Right forelimb (tissue), 1 donor: ENCODE data around the gene SEZ6.

Experiments
- DNase-seq: peaks from one replicate; pipeline ENCODE4 v3.0.0-alpha.2; 2018

The SEZ6 gene

DNA sequence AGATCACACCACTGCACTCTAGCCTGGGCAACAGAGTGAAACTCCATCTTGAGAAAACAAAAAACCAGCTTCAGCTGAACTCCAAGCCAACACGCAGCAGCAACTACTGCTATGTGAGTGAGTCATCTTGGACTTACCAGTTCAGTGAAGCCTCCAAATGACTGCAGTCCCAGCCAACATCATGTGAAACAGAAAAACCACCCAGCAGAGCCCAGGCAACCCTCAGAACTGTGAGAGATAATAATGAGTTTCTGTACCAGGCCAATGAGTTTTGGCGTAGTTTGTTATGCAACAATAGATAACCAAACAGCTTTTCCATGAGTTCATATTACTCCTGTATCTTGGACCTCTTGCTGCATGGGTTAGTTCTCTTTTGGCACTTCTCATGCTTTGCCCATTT is 77.8 kb downstream of the SEZ6 start:
- no peak for DNase-seq

DNA sequence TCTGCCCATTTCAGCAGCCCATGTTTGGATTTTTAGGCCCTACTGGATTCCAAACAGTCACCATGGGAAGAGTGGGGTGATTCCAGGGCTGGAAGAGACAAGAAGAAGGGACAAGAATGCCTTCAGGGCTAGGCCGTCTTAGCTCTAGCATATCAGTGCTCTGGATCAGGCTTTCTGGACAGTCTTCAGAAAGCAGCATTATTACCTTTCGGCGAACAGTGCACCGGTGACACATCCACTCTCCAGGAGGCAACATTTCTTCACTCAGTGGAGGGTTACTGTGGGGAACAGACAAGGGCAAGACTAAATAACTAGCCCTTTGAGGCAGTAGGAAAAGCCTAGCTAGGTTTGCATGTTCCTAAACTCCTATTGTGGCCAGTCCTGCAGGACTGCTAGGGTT is 79.0 kb downstream of the SEZ6 start:
- DNase-seq: no peak

DNA sequence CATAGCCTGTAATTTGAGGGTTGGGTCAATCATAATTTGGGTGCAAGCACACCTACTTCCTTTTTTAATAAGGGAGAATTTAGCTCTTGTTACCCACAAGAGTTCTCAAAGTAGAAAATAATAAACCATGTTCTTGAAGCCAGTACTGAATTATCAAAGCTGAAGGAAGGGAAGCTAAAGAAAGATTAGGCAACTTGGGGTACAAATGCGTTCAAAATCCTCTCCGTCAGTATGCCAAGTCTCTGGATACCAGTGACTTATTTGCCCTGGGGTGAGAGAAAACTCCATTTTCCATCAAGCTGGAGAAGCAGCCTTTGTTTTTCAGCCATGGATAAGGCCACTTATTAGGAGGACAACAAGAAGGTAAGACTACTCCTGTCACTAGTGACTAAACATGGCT is 79.5 kb downstream of the SEZ6 start:
- no peak for DNase-seq

DNA sequence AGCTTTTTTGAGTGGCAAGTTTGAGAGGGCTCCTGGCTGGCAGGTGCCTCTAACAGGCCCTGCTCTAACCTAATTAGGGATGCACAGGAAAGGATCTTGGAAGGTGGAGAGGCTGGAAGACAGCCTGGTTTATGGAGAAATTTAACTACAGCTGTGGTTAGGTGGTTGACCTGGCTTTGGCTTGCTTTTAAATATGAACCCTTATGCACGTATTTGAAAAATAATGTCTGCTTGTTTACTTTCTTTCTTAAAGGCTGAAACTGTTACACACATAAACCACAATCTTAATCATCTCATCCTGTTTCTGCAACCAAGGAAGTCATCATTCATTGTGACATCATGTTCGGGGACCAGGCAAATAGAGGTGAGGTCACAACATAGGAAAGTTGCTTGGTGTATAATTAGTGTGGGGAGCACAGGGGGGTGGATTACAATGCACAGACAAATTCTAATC is 79.9 kb downstream of the SEZ6 start:
- no peak for DNase-seq

DNA sequence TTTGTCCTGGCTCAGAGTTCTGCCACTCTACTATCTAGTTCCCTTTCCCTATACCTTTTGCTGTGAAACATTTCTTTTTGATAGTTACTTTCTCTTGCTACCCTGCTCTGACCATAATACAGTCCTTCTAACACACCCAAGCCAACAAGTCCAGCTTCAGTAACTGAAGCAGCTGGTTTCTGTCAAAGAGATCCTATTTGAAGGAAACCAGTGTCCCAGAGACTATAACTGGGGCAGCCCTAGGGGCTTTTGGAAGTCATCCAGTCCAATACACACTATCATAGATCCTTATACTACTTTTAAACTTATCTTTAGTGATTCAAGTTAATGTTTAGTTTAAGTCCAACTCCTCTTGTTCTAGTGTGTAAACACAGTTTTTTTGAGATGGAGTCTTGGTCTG is 85.6 kb downstream of the SEZ6 start:
- DNase-seq: no peak

DNA sequence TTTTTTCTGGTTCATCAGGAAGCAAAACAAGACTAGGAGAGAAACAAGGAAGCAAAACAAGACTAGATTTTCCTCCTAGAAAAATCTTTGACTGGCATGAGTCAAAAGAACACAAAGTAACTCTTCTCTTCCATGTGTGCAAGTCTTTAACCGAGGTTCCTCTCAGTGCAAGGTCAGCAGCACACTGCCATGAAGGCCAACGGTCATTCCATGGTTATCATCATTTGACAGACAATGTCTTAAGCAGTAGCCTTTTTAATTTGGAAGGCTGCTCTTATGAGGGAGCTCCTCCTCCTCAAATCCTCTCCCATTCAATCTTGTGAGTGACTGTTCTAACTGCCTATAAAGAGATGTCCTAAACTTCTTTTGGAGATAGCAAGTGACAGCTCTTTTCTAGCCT is 87.5 kb downstream of the SEZ6 start:
- no peak for DNase-seq

DNA sequence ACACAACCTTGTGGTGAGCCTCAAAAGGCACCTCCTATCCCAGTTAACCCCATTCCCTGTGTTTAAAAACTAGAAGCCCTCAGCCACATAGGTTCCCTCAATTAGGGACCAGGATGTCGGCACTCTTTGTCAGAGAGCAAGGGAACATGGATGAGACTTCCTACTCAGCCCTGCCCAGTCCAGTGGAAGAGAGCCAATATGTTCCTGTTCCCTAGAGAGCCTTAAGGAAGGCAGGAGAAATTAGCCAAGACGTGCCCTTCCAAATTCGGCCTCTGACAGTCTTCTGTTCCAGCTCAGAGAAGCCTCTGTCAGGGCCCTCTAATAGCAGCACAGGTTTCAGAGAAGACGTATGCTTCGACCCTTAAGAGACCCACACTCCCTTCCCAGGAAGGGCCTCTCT is 88.4 kb downstream of the SEZ6 start:
- no peak for DNase-seq

DNA sequence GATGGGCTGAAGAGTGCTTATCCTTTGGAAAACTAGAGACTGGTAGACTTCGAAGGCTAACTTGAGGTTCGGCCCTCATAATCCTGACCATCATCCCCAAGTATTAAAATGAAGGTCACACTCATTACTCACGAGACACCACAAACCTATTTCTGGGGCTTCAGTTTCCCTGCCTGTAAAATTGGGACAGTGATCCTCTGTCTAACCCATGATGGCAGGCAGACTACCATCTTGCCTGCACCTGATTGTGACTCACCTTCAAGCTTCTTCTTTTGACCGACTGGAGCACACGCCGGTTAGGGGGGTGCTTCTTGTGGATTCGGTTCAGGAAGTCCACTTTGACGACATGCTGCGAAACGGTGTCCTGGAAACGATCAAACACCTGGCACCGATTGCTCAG is 88.8 kb downstream of the SEZ6 start:
- no peak for DNase-seq

DNA sequence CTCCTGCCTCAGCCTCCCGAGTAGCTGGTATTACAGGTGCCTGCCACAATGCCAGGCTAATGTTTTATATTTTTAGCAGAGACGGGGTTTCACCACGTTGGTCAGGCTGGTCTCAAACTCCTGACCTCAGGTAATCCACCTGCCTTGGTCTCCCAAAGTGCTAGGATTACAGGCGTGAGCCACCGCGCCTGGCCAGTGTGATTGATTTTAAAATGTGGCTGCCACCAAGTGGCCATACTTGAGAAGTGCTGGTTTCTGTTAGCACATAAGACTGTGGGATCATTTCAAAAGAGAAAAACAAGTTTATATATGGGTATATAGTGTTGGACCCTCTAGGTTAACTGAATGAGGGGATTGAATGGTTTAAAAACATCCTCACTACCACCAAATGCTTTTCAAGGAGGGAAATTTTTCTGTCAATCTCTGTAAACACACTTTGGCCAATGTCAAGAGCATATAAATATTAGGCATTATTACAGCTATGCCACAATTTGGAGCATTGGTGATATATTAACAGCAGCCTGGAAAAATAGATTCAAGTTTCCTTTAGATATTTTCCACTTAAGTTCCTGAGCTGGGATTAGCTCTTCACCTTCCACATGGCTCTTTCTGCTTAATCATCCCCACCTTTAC is 89.4 kb downstream of the SEZ6 start:
- no peak for DNase-seq

DNA sequence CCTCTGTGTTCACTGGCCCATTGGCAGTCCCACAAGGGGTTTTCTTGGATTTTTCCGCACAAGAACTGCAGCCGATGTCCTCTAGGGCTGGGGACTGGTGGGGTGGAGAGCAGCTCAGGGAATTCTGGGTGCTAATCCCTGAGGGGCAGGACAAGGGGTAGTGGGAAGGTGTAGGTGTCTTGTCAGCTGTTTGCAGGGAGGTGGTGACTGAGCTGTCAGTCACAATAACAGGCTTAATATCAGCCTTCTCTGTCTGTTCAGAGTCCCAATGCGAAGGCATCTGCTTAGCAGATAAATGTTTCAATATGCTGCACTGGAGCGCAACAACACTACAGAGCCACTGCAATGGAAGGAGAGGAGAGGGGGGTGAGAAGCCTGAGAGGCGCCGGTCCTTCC is 92.9 kb downstream of the SEZ6 start:
- no peak for DNase-seq

DNA sequence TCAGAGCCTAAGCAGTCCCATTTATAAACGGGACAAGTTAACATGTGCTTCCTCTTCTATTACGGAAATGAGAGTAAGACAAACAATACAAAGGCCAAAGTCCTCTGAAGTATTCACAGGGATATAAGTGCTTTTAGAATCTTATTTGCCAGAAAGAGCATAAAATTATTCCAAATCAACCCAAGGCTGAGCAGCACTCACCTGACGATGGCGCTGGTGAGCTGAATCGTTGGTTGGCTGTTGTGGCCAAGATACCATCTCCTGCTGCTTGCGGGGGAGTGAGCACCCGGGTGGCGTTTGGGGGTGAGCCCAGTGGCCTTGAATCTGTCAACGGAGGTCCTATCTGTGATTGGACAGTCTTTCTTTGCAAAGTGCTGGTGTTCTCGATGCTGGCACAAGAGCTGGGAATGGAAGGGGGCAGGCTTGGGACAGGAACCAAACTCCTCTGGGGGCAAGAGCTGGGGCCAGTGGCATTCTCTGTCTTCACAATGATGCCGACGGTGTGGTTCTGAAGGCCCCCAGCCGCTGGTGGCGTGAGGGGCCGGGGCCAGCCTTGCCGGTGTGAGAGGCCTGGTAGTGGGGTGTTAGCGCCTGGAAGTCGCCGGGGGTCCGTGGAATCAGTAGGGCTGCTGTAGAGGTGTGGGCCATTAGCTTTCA is 93.4 kb downstream of the SEZ6 start:
- no peak for DNase-seq

DNA sequence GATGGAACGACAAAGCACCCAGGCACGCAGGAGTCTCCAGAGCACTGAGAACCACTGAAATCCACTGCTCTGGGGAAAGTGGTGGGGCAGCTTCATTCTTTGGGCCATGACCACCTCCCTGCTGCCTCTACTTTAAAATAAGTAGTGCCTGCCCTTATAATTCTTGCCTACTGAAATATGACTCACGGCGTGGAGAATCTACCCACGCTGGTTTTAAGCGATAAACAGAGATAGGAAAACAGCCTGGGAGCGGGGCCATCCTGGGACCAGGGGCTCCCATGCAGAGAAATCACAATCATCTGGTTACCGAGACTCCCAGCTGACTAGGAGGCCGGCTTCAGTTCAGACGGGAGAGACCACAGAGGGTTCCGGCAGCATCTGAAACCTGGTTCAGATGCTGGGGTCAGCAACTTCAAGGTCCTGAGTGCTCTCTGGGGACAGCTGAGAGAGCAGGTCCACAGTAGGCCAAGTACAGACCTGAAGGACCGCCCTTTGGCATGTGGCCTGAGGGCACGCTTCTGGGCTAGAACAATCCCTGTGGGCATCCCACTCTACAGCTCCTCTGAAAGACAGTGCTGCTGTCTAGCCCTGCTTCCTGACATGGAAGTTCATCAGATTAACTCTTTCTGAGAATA is 94.3 kb downstream of the SEZ6 start:
- DNase-seq: no peak

DNA sequence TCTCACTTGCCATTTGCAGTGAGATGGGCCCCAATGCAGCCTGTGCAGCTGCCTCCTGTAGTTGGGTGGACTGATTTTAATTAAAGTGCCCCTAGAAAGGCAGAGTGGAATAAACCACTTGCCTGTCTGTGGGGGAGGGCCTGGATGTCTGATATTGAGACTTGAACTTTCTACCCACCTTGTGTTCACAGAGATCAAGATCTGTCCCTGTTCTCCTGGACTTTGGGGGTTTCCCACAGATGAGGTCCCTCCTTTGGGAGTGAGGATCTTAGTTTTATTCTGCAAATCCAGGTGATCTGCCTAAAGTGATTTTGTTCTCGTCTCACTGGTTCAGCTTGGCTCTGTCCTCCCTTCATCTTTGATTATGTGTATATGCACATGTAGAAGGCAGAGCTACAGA is 95.3 kb downstream of the SEZ6 start:
- DNase-seq: no peak

DNA sequence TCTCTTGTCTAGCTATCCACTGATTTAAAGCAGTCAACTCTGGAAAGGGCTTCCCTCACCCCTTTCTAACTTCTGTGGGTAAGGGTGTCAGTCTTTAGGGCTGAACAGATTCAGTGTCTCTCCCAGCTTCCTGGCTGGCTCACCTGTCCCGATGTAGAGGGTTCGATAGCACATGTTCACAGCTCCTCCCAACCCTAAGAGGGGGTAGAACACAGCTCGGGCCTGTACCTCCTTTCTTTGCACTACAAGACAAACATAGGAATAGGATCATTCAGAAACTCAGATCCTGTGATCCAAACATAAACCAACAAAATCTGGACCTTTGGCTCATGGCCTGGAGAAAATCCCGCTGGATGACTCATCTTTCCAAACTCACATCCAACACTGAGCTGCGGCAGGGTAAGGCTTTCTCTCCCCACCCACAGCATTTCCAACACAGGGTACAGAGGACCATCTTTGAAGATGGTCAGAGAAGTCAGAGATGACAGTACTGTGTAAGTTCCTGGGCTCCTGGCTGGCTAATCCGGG is 97.1 kb downstream of the SEZ6 start:
- DNase-seq: no peak

DNA sequence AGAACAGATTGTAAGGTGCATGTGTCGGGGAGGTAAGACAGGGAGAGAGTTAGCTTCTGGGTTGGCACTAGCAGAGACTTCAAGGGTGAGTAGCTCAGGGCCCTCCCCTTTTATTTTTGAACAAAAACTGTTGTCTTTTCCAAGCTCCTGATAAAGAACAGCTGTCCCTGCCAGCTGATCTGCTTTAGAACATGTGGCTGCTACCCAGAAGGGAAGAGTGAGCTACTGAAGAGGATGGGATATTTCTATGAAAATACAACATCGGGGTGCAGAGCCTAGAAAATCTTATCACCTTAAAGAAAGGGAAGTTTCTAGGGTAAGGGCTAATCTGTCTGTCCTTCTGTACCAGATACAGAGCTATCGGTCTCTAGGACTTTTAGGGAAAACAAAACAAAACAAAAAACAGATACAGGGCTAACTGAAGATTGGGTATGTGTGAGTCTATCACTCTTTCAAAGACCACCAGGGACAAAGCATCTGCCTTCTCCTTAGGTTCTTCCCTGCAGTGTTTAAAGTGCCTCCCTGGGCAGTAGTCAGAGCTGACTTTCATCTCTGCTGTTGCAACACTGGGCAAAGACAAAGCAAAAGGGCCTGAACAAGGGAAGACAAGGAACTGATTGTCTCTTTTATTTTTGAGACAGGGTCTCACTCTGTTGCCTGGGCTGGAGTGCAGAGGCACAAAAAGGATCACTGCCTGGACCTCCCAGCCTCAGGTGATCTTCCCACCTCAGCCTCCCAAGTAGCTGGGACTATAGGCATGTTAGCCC is 97.9 kb downstream of the SEZ6 start:
- no peak for DNase-seq

DNA sequence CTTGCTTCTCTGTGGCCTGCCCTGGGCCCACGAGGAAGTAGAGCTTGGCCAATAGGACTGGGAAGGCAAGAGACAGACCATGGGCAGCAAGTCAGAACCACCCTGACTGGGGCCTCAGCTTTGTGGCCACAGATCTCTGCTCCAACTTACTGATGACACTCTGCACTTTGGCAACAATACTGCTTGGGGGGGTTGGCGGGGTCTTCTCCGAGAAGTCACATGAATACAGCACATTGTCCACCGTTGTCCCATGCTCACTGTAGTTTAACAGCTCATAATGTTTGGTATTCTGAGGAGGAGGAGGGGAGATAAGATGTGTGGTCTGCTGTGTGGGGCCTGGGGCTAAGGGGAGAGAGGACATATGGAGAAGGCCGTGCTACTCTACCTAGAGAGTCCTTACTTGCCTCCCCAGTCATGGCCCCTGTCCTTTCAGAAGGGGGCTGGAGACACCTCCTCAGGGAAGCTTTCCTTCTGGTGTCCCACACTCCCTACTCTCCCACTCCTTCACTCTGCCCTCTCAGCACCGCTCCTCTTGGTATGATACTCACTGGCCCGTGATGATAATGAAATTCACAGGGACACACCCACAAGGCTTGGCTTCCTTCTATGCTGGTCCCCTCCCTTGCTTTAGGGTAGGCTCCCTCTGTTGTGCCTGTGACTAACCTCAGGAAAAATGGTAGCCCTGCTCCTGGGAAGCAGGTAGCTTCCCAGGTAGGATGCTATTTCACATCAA is 99.0 kb downstream of the SEZ6 start:
- no peak for DNase-seq

DNA sequence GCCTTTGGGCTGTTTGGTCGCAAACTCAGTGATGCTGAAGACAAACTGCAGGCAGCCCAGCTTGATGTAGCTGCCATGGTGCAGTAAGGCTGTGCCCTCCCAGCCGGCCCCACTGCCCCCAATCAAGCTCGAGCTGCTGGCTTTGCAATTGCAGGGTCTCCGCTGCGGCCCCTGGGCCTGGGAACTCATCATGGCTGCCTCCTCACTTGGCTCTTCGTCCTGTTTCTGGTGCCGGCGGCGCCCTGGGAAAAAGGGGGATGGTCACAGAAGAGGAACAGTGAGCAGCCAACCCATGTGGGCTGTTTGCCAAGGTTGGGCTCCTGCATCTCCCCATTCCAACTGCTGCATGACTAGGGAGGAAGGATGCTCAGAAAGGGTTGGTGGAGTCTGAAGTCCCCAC is 99.6 kb downstream of the SEZ6 start:
- DNase-seq: no peak
